PC-9 (cell line): ENCODE data around the gene MED9. TPM values are rescaled to one million over a fixed set of nuclear protein-coding genes. Genes with fewer than 3 reads are reported as not detected.

ENCODE experiments used
- BruUV-seq: library from RNA; stranded (reverse); fragments of 400-500 nt; replicated peaks from 2 replicates; lab custom pipeline; 2021; lab: Mats Ljungman, UMichigan
- CTCF ChIA-PET: fragments of 300-600 bp; sonication (Branson Sonifier 250); formaldehyde crosslinking; loops from one replicate; lab custom pipeline; 2022; ENCODE audit warnings: antibody characterized with exemption; lab: Charles Lee
- POLR2A ChIA-PET: fragments of 300-600 bp; sonication (Branson Sonifier 250); formaldehyde crosslinking; loops from one replicate; lab custom pipeline; 2022; ENCODE audit warnings: antibody characterized with exemption; ENCODE audit not compliant: unreplicated experiment; lab: Charles Lee
- DNase-seq, 2 experiments: peaks; one replicate each; pipeline versions ENCODE4 v3.0.0 to v3.0.0-alpha.2; 2015 to 2022; ENCODE audit warnings: mixed read lengths in 1 of 2
- H2AFZ ChIP-seq: fragments of 200-600 bp; sonication (generic); 2 replicates; pipeline ENCODE4 v1.8.1; 2017; ENCODE audit warnings: antibody characterized with exemption
- H3F3A ChIP-seq: fragments of 200-600 bp; sonication (generic); 2 replicates; pipeline ENCODE4 v1.8.1; 2017; ENCODE audit warnings: antibody characterized with exemption, mild to moderate bottlenecking, low read depth; ENCODE audit not compliant: insufficient read depth
- H3K27ac ChIP-seq: fragments of 200-600 bp; sonication (generic); 2 replicates; pipeline ENCODE4 v1.6.1; 2016; ENCODE audit warnings: mixed run types
- H3K27me3 ChIP-seq: fragments of 200-600 bp; sonication (generic); 2 replicates; pipeline ENCODE4 v1.6.1; 2016; ENCODE audit warnings: low read depth, mixed run types; ENCODE audit not compliant: insufficient read depth
- H3K36me3 ChIP-seq: fragments of 200-600 bp; sonication (generic); 2 replicates; pipeline ENCODE4 v1.6.1; 2016; ENCODE audit warnings: low read depth, mixed run types
- H3K4me1 ChIP-seq: fragments of 200-600 bp; sonication (generic); replicated peaks from 2 replicates; pipeline ENCODE4 v1.6.1; 2016; ENCODE audit warnings: mixed run types; ENCODE audit not compliant: insufficient read depth
- H3K4me2 ChIP-seq: fragments of 200-600 bp; sonication (generic); 2 replicates; pipeline ENCODE4 v1.6.1; 2017; ENCODE audit warnings: mixed run types
- H3K4me3 ChIP-seq: fragments of 200-600 bp; sonication (generic); 2 replicates; pipeline ENCODE4 v1.6.1; 2016; ENCODE audit warnings: mixed run types
- H3K79me2 ChIP-seq: fragments of 200-600 bp; sonication (generic); 2 replicates; pipeline ENCODE4 v1.6.1; 2017; ENCODE audit warnings: low read depth, mixed run types
- H3K9me2 ChIP-seq: fragments of 200-600 bp; sonication (generic); 2 replicates; pipeline ENCODE4 v1.8.1; 2017; ENCODE audit warnings: mild to moderate bottlenecking; ENCODE audit not compliant: insufficient read depth
- H3K9me3 ChIP-seq: fragments of 200-600 bp; sonication (generic); 2 replicates; pipeline ENCODE4 v1.8.1; 2016; ENCODE audit warnings: low read depth; ENCODE audit not compliant: insufficient read depth
- H4K20me1 ChIP-seq: fragments of 200-600 bp; sonication (generic); 2 replicates; pipeline ENCODE4 v1.8.1; 2017; ENCODE audit not compliant: insufficient read depth
- CTCF ChIP-seq: fragments of 200-600 bp; sonication (generic); conservative IDR thresholded peaks from 2 replicates; pipeline ENCODE4 v1.6.1; 2017; ENCODE audit warnings: mixed run types, antibody characterized with exemption, mild to moderate bottlenecking, moderate library complexity
- EZH2 ChIP-seq: fragments of 200-600 bp; sonication (generic); IDR thresholded peaks from 2 replicates; pipeline ENCODE4 v1.8.0; 2017; ENCODE audit warnings: antibody characterized with exemption, low read depth
- intact Hi-C: fragments of 100-400 bp; cut with micrococcal nuclease; formaldehyde crosslinking; loops from one replicate; pipeline ENCODE4 v1.10.0; 2022; ENCODE audit not compliant: unreplicated experiment
- total RNA-seq: library from RNA; stranded (reverse); gene quantifications from 2 replicates; pipeline ENCODE4 v1.2.3, GENCODE V29; 2021

The MED9 gene
- total RNA-seq, 1 experiment from 2014 or later = 15.8 TPM

DNA sequence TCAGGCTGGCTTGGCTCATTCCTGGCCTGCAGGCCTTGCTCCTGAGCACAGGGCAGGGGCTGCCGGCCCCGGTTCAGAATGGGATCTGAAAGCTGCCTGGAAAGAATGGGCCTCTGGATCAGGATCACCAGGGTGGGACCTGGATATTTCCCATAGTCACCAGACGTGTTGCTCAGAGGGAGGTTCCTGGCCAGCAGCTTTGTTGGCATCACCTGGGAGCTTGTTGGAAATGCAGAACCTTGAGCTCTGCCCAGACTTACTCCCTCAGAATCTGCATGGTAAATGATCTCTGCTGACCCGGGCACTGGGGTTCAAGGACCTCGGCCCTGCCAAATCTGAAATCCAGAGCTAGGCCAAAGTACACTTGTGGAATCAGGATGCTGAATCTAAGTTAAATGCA is 29.5 kb upstream of the MED9 start:
- intact Hi-C loops = no loop called here
- H3K4me2 ChIP-seq = peak overlapping the region; percentile 39
- BruUV-seq = no TSS peak

GRCh38 chr17:17448076-17448475 is 28.7 kb upstream of the MED9 start:
- peaks cover 37% of the 10 kb centered on the region for H3F3A ChIP-seq
- no peaks in the 10 kb centered on the region for H3K79me2 ChIP-seq
- no peaks in the 10 kb centered on the region for H3K9me3 ChIP-seq
- H4K20me1 ChIP-seq = no peaks in the 10 kb centered on the region
- no peaks in the 10 kb centered on the region for H3K9me2 ChIP-seq
- H3K4me1 ChIP-seq = peaks cover 46% of the 10 kb centered on the region
- ChIA-PET CTCF (no interaction called here), POLR2A (interaction anchor here (0.6 kb wide), 1 partner anchor 204 kb away, joined by 4 read pairs; no protein-coding TSS in a partner anchor)
- no peak overlapping the region for H2AFZ ChIP-seq
- TF ChIP-seq EZH2 (no peak), CTCF (no peak)
- no TSS peak for BruUV-seq
- peaks cover 53% of the 10 kb centered on the region for H3K27me3 ChIP-seq
- no peak for DNase-seq
- no peak overlapping the region for H3K4me3 ChIP-seq
- intact Hi-C loops = no loop called here
- H3K4me2 ChIP-seq = no peak overlapping the region
- H3K36me3 ChIP-seq = no peaks in the 10 kb centered on the region
- H3K27ac ChIP-seq = no peak overlapping the region

More for the DNA sequence above, 29.5 kb upstream of the MED9 start:
- no peak for TF ChIP-seq CTCF
- no peak for TF ChIP-seq EZH2
- ChIA-PET POLR2A (no interaction called here), CTCF (no interaction called here)
- Histone ChIP-seq H3K4me1 (peaks cover 47% of the 10 kb centered on the region), H3F3A (peaks cover 37% of the 10 kb centered on the region), H3K79me2 (no peaks in the 10 kb centered on the region), H3K9me3 (no peaks in the 10 kb centered on the region), H3K4me3 (no peak overlapping the region), H3K36me3 (no peaks in the 10 kb centered on the region), H4K20me1 (no peaks in the 10 kb centered on the region), H2AFZ (no peak overlapping the region), H3K9me2 (no peaks in the 10 kb centered on the region), H3K27ac (no peak overlapping the region), H3K27me3 (peaks cover 48% of the 10 kb centered on the region)
- DNase-seq = no peak

DNA sequence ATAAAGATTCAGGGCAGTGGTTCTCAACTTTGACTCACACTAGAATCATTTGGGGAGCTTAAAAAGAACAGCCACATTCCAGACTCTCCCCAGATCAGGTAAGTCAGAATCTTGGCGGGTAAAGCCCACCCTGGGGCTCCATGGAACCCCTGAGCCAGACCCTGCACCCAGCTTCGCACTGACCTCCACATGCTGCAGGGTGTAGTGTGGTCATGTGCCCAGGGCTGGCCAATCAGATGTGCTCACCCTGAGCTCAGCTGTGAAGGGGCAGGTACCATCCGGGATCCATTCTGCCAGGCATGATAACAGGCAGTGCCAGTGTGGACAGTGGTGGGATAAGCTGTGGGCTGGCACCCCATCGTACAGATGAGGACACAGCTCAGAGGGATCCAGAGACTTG is 28.1 kb upstream of the MED9 start:
- TF ChIP-seq CTCF = no peak
- no peak for TF ChIP-seq EZH2
- no peaks in the 10 kb centered on the region for H3K79me2 ChIP-seq
- peaks cover 55% of the 10 kb centered on the region for H3K27me3 ChIP-seq
- H3K9me3 ChIP-seq = no peaks in the 10 kb centered on the region
- ChIA-PET POLR2A (interaction anchor here (0.6 kb wide), 1 partner anchor 204 kb away, joined by 4 read pairs; no protein-coding TSS in a partner anchor), CTCF (no interaction called here)
- peaks cover 33% of the 10 kb centered on the region for H3F3A ChIP-seq
- no peak overlapping the region for H3K4me2 ChIP-seq
- H3K27ac ChIP-seq = no peak overlapping the region
- H3K4me3 ChIP-seq = no peak overlapping the region
- no peak for DNase-seq
- H3K36me3 ChIP-seq = no peaks in the 10 kb centered on the region
- H2AFZ ChIP-seq = no peak overlapping the region
- intact Hi-C loops = no loop called here
- no peaks in the 10 kb centered on the region for H4K20me1 ChIP-seq
- H3K9me2 ChIP-seq = no peaks in the 10 kb centered on the region
- BruUV-seq = no TSS peak
- peaks cover 39% of the 10 kb centered on the region for H3K4me1 ChIP-seq
